ENCODE data around the gene TMPRSS13. TPM values are rescaled to one million over a fixed set of nuclear protein-coding genes. Genes with fewer than 3 reads are reported as not detected.

Gene TMPRSS13
- total RNA-seq, 2 experiments from 2014 or later = 0.79 to 1.1 TPM

DNA sequence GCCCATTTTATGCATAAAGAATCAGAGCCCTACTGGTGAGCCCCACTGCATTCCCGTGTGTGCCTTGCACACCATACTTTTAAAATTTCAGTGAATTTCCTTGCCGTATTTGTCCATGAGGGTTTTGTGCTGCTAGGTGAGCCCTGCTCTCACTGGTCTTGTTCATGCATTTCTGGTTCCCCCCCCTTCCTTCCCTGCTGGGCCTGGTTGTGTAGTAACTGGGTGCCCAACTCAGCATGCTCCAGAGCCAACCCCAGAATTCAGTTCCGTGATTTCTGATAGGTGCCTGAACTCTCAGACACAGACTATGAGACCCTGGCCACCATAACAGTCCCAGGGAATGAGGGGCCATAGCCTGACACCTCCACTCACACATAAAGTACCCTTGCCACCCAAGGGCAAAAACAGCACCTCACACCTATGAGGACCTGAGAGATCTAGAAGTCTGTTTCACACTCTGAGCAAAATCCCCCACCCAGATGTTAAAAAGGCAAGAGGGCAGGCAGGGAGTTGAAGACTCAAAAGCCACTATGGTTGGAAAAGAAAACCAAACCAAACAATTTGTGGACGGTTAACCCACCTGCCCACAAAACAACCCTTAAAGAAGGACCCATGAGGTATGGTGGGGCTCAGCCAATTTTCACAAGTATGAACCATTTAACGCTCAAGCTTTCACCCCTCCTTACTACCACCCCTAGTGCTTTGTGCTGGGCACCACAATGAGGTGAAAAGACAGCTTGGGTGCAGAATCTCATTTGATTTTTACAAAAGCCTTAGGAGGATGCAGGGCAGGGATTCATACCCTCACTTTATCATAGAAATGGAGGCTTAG, 40.2 kb upstream of the TMPRSS13 start:
- BruUV-seq (replicated peaks) = no TSS peak
- H3K9me3 ChIP-seq (ENCODE audit: low read length) = no peaks in the 10 kb centered on the region
- H3K36me3 ChIP-seq (ENCODE audit: insufficient read depth, low read length) = no peaks in the 10 kb centered on the region
- H3K27ac ChIP-seq (ENCODE audit: low read depth, low read length, poor library complexity, severe bottlenecking) = no peak overlapping the region
- no peak overlapping the region for H2AFZ ChIP-seq (ENCODE audit: low read length)
- H4K20me1 ChIP-seq (ENCODE audit: insufficient read depth, low read length) = no peaks in the 10 kb centered on the region
- H3K4me3 ChIP-seq (ENCODE audit: low read depth, low read length, poor library complexity, severe bottlenecking) = no peak overlapping the region
- ChIA-PET POLR2A (no interaction called here), CTCF (ENCODE audit: unreplicated experiment) (interaction anchor here (0.6 kb wide), 1 partner anchor 83 kb away, joined by 3 read pairs; no protein-coding TSS in a partner anchor)
- no peak for DNase-seq (ENCODE audit: low spot score)
- intact Hi-C loops (cut with micrococcal nuclease; ENCODE audit: unreplicated experiment) = no loop called here
- H3K4me1 ChIP-seq (ENCODE audit: insufficient read depth, low read length, poor library complexity, severe bottlenecking) = no peaks in the 10 kb centered on the region
- no peak overlapping the region for H3K4me2 ChIP-seq (ENCODE audit: low read length)
- no peaks in the 10 kb centered on the region for H3K79me2 ChIP-seq (ENCODE audit: insufficient read depth, low read depth, low read length)
- no peaks in the 10 kb centered on the region for H3K9me2 ChIP-seq (ENCODE audit: insufficient read depth, low read length)
- no peak for TF ChIP-seq EZH2phosphoT487 (IDR thresholded peaks at IDR 0.05; ENCODE audit: borderline replicate concordance, low read depth, low read length)
- TF ChIP-seq CTCF (conservative IDR thresholded peaks at IDR 0.05; ENCODE audit: low read length) = no peak

DNA sequence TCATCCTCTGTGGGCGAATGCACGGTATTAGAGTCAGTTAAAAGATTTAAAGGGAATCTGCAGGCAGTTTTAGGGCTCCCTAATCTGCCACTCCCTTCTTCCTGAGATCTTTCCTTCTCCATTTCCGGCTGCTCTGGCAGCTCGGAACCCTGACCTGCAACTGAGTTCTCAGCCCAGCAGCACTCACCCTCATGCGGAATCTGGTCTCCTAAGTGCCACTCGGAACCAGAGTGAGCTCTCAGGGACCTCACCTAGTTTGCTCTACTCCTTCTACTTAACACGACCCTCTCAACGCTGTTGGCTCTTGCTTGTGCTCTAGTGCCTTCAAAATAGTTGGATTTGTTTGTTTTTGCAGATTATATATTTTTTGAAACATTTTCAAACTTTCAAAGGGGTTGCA, 37.7 kb upstream of the TMPRSS13 start:
- no peaks in the 10 kb centered on the region for H4K20me1 ChIP-seq (ENCODE audit: insufficient read depth, low read length)
- DNase-seq (ENCODE audit: low spot score) = no peak
- H3K4me3 ChIP-seq (ENCODE audit: low read depth, low read length, poor library complexity, severe bottlenecking) = no peak overlapping the region
- no peak overlapping the region for H3K27ac ChIP-seq (ENCODE audit: low read depth, low read length, poor library complexity, severe bottlenecking)
- H3K4me2 ChIP-seq (ENCODE audit: low read length) = no peak overlapping the region
- H2AFZ ChIP-seq (ENCODE audit: low read length) = no peak overlapping the region
- ChIA-PET CTCF (ENCODE audit: unreplicated experiment) (no interaction called here), POLR2A (no interaction called here)
- H3K79me2 ChIP-seq (ENCODE audit: insufficient read depth, low read depth, low read length) = no peaks in the 10 kb centered on the region
- no peaks in the 10 kb centered on the region for H3K9me3 ChIP-seq (ENCODE audit: low read length)
- no TSS peak for BruUV-seq (replicated peaks)
- H3K4me1 ChIP-seq (ENCODE audit: insufficient read depth, low read length, poor library complexity, severe bottlenecking) = no peaks in the 10 kb centered on the region
- no peaks in the 10 kb centered on the region for H3K36me3 ChIP-seq (ENCODE audit: insufficient read depth, low read length)
- H3K9me2 ChIP-seq (ENCODE audit: insufficient read depth, low read length) = no peaks in the 10 kb centered on the region
- intact Hi-C loops (cut with micrococcal nuclease; ENCODE audit: unreplicated experiment) = no loop called here
- no peak for TF ChIP-seq CTCF (conservative IDR thresholded peaks at IDR 0.05; ENCODE audit: low read length)
- no peak for TF ChIP-seq EZH2phosphoT487 (IDR thresholded peaks at IDR 0.05; ENCODE audit: borderline replicate concordance, low read depth, low read length)

DNA sequence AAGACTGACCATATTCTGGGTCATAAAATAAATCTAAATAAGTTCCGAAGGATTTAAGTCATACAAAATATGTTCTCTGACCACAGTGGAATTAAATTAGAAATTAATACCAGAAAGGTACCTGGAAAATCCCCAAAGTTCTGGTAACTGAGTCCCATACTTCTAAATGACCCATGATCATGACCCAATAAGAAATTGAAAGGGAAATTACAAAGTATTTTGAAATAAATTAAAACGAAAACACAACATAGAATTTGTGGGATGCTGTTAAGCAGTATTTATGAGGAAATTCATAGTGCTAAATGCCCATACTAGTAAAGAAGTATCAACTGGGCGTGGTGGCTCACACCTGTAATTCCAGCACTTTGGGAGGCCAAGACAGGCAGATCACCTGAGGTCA, 33.6 kb upstream of the TMPRSS13 start:
- Histone ChIP-seq H3K9me2 (ENCODE audit: insufficient read depth, low read length) (no peaks in the 10 kb centered on the region), H3K4me1 (ENCODE audit: insufficient read depth, low read length, poor library complexity, severe bottlenecking) (peaks cover 8% of the 10 kb centered on the region), H3K36me3 (ENCODE audit: insufficient read depth, low read length) (no peaks in the 10 kb centered on the region), H4K20me1 (ENCODE audit: insufficient read depth, low read length) (no peaks in the 10 kb centered on the region), H3K9me3 (ENCODE audit: low read length) (peaks cover 18% of the 10 kb centered on the region; the same call in 1 of the 2 replicates), H3K27ac (ENCODE audit: low read depth, low read length, poor library complexity, severe bottlenecking) (no peak overlapping the region), H2AFZ (ENCODE audit: low read length) (no peak overlapping the region), H3K4me3 (ENCODE audit: low read depth, low read length, poor library complexity, severe bottlenecking) (no peak overlapping the region), H3K79me2 (ENCODE audit: insufficient read depth, low read depth, low read length) (no peaks in the 10 kb centered on the region), H3K4me2 (ENCODE audit: low read length) (no peak overlapping the region)
- TF ChIP-seq EZH2phosphoT487 (IDR thresholded peaks at IDR 0.05; ENCODE audit: borderline replicate concordance, low read depth, low read length) (no peak), CTCF (conservative IDR thresholded peaks at IDR 0.05; ENCODE audit: low read length) (no peak)
- CTCF ChIA-PET (ENCODE audit: unreplicated experiment) = no interaction called here
- POLR2A ChIA-PET = no interaction called here
- intact Hi-C loops (cut with micrococcal nuclease; ENCODE audit: unreplicated experiment) = no loop called here
- no TSS peak for BruUV-seq (replicated peaks)
- DNase-seq (ENCODE audit: low spot score) = no peak

Measured in OCI-LY7 (cell line).